NCI-H345 treated with DMSO at 0.1 percent for 48 hours (cell line): ENCODE measurements around the gene GARIN5B.

Experiments
- DNase-seq: peaks from one replicate; lab custom pipeline; 2025; ENCODE audit not compliant: unreplicated experiment; lab: John Stamatoyannopoulos, UW

Gene GARIN5B

GRCh38 chr19:55325172-55325571, 37.9 kb downstream of the GARIN5B start, which contains the start of gene TMEM150B:
TSS of gene TMEM150B (minus strand) at chr19:55325341. CDS start at chr19:55321036, 4,305 bp downstream.
- DNase-seq = no peak

GRCh38 chr19:55324662-55325061, 38.4 kb downstream of the GARIN5B start:
- DNase-seq = no peak

- DNase-seq = no peak
These were observed 40.7 kb downstream of the GARIN5B start for GRCh38 chr19:55322204-55322885.

GRCh38 chr19:55321466-55322137, 41.5 kb downstream of the GARIN5B start:
- no peak for DNase-seq

GRCh38 chr19:55320844-55321419, 42.1 kb downstream of the GARIN5B start:
- DNase-seq = no peak

GRCh38 chr19:55319785-55320184, 43.3 kb downstream of the GARIN5B start:
- no peak for DNase-seq

GRCh38 chr19:55316646-55317045, 46.4 kb downstream of the GARIN5B start:
- no peak for DNase-seq

GRCh38 chr19:55315956-55316525, 47.0 kb downstream of the GARIN5B start:
- DNase-seq = no peak

GRCh38 chr19:55314396-55314795, 48.7 kb downstream of the GARIN5B start:
- DNase-seq = no peak

- no peak for DNase-seq
These were observed 50.2 kb downstream of the GARIN5B start for GRCh38 chr19:55312621-55313512.

GRCh38 chr19:55311797-55312196, 51.3 kb downstream of the GARIN5B start:
- no peak for DNase-seq

GRCh38 chr19:55311397-55311796, 51.7 kb downstream of the GARIN5B start:
- no peak for DNase-seq

GRCh38 chr19:55310498-55310897, 52.6 kb downstream of the GARIN5B start:
- DNase-seq = no peak

- no peak for DNase-seq
These were observed 53.6 kb downstream of the GARIN5B start for GRCh38 chr19:55309448-55309847.

- DNase-seq = no peak
These were observed 54.8 kb downstream of the GARIN5B start for GRCh38 chr19:55308281-55308680.

GRCh38 chr19:55306712-55307111, 56.3 kb downstream of the GARIN5B start:
- DNase-seq = no peak

GRCh38 chr19:55305983-55306562, 57.0 kb downstream of the GARIN5B start:
- DNase-seq = no peak

- DNase-seq = no peak
These were observed 57.6 kb downstream of the GARIN5B start for GRCh38 chr19:55305491-55305890.

GRCh38 chr19:55304980-55305379, 58.1 kb downstream of the GARIN5B start:
- no peak for DNase-seq
